DMS114 treated with DMSO at 0.1 percent for 48 hours (cell line): Measurements from ENCODE around the gene HTN1.
"Not testable (repeated sequence)": the region's sequence is repeated elsewhere in the genome, so short reads cannot be mapped to it uniquely, and the experiment has no call there.

Source experiments
- DNase-seq: peaks from one replicate; lab custom pipeline; 2025; ENCODE audit not compliant: unreplicated experiment; lab: John Stamatoyannopoulos, UW

HTN1 gene

GRCh38 chr4:70050138-70050537 is at the start of gene HTN1:
Gene HTN1 (plus strand): TSS chr4:70050438. CDS start chr4:70053077, 2,639 bp downstream.
- not testable (repeated sequence) for DNase-seq

- DNase-seq: no peak
Observed at GRCh38 chr4:70000711-70001110, 49.5 kb upstream of the HTN1 start.

- DNase-seq: no peak
Observed at GRCh38 chr4:70002507-70002906, 47.7 kb upstream of the HTN1 start.

- no peak for DNase-seq
Observed at GRCh38 chr4:70008771-70009170, 41.5 kb upstream of the HTN1 start.

GRCh38 chr4:70019006-70019405 is 31.2 kb upstream of the HTN1 start:
- DNase-seq: not testable (repeated sequence)

- DNase-seq: no peak
Observed at GRCh38 chr4:70023218-70023617, 27.0 kb upstream of the HTN1 start.

GRCh38 chr4:70027011-70027410 is 23.2 kb upstream of the HTN1 start:
- DNase-seq: no peak

GRCh38 chr4:70028159-70028558 is 22.1 kb upstream of the HTN1 start, which contains the start of gene HTN3:
Gene HTN3 (plus strand): TSS chr4:70028459. CDS start chr4:70030741, 2,282 bp downstream.
- DNase-seq: not testable (repeated sequence)

- not testable (repeated sequence) for DNase-seq
Observed at GRCh38 chr4:70037559-70037958, 12.7 kb upstream of the HTN1 start.

GRCh38 chr4:70039928-70040327 is 10.3 kb upstream of the HTN1 start:
- DNase-seq: not testable (repeated sequence)

- no peak for DNase-seq
Observed at GRCh38 chr4:70041652-70042286, 8.5 kb upstream of the HTN1 start.

- not testable (repeated sequence) for DNase-seq
Observed at GRCh38 chr4:70056534-70056933, 6.3 kb downstream of the HTN1 start.

GRCh38 chr4:70057651-70058050 is 7.4 kb downstream of the HTN1 start:
- DNase-seq: no peak

- DNase-seq: no peak
Observed at GRCh38 chr4:70059149-70059548, 8.9 kb downstream of the HTN1 start.

- DNase-seq: no peak
Observed at GRCh38 chr4:70062000-70062399, 11.8 kb downstream of the HTN1 start.

- DNase-seq: no peak
Observed at GRCh38 chr4:70080205-70080604, 30.0 kb downstream of the HTN1 start.

GRCh38 chr4:70099206-70099605 is 49.0 kb downstream of the HTN1 start:
- DNase-seq: no peak
